Stimulated activated CD8-positive, alpha-beta memory T cell treated with anti-CD3 and anti-CD28 coated beads, Interleukin-7, amount 100 ng/mL, for 48 hours (primary cell): ENCODE measurements around the gene FPR1.
A peak's percentile ranks its signal among the peaks of the same experiment; 100 is the strongest.

ENCODE experiments used
- DNase-seq, 2 donors: peaks; one replicate each; pipeline ENCODE4 v3.0.0-alpha.2; 2020; ENCODE audit warnings: low read depth in 1 of 2; ENCODE audit errors: extremely low read depth in 1 of 2

The FPR1 gene, protein sequence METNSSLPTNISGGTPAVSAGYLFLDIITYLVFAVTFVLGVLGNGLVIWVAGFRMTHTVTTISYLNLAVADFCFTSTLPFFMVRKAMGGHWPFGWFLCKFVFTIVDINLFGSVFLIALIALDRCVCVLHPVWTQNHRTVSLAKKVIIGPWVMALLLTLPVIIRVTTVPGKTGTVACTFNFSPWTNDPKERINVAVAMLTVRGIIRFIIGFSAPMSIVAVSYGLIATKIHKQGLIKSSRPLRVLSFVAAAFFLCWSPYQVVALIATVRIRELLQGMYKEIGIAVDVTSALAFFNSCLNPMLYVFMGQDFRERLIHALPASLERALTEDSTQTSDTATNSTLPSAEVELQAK

GRCh38 chr19:51751655-51752054 is at the start of gene FPR1:
Gene FPR1, minus strand, starts transcription at chr19:51751878. Its CDS starts 4,884 bp downstream, at chr19:51746994.
- DNase-seq: no peak

- DNase-seq: no peak
Measured at GRCh38 chr19:51800473-51801244, 49.0 kb upstream of the FPR1 start.

DNA sequence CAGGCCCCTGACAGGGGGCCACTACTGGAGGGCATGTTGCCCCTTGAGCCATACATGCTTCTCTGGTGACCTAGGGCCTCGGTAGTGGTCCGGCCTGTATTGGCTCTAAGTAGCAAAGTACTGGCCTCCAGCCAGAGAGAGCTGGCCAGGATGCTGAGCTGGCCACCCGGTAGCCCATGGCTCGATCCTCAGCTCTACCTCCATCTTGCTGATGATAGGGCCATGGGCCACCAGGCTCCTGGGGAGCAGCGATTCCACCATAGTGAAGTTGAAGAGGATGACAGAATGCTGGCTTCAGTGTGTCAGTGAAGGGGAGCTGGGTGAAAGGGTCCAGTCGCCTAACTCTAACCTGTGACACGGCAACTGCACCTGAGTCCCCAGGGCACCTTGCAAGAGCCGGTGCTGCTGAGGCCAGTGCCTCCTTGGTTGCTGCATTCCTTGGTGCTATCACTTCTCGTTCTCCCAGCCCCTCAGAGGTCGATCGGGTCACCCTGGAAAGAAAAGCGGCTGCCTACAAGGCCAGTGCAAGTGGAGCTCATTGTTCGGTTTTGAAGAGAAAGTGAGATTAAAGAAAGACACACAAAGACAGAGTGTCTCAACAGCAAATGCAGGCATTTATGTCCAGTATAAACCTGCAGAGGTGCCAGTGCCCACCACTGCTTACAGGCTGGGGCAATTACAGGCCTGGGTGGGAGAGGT is 48.2 kb upstream of the FPR1 start:
- no peak for DNase-seq

DNA sequence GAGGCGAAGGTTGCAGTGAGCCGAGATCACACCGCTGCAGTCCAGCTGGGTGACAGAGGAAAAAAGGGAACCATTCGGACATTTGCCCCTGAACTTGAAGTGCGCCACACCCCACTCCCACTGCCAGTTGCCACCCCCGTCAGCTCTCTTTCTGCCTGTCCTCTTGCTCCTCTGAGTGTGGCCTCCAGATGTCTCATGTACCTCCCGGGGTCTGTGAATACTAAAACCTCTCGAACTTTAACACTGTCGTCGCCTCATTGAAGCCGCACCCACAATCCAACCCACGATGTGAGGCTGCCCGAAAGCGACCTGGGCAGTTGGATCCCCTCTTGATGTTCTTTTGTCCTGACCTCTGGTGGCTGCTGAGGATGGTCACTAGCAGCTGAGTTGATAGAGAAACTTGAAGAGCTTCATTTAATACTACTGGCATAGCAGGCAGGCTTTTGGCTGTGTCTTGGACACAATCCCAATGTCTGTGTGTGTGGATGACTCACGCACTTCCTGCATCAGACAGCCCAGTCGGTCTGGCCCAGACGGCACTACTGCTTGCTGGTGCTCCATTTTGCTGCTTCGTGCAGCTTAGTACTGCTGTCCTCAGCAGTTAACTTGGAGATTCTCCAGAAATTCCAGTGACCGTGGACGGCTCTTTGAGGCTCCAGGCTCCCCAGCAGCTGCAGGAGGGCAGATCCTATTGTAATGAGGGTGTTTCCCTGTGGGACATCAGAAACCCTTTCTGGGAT is 47.5 kb upstream of the FPR1 start:
- no peak for DNase-seq

DNA sequence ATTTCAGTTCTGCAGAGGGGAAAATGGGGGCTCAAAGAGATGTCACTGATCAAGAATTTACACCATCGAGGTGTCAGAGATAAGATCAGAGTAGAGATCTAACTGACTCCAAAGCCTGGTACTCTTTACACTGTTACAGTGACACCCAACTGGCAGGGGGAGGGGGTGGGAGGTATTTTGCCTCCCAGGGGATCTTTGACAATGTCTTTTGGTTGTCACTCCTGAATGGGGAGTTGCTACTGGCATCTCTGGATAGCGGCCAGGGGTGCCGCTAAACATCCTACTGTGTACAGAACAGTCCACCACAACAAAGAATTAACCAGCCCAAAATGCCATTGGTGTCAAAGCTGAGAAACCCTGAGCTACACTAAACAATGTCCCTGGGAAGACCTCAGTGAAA is 46.4 kb upstream of the FPR1 start:
- no peak for DNase-seq

- DNase-seq: no peak
Measured at GRCh38 chr19:51797480-51797879, 45.8 kb upstream of the FPR1 start.

DNA sequence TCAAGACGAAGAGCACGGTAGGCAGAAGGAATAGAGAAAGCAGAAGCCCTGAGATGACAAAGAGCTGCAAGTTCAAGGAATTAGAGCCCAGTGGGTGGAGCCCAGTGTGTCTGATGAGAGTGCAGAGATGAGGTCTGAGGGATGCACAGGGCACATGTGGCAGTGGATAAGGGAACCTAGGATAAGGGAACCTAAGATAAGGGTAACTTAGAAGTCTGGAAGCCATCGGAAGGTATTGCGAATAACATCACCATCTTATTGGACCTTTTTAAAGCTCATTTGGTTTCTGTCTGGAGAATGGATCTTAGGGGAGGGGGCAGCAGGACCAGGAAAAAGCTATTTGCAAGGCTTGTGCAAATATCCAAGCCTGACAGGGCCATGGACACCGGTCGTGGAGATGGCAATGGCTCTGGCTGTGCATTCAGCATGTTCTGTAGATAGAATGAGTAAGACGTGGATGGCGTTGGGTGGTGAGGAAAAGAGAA is 44.6 kb upstream of the FPR1 start:
- DNase-seq: no peak

GRCh38 chr19:51794885-51795490 is 43.3 kb upstream of the FPR1 start, which contains the start of gene FPR3:
Gene FPR3, plus strand, starts transcription at chr19:51795157. Its CDS starts 28,592 bp downstream, at chr19:51823749.
- no peak for DNase-seq

- DNase-seq: no peak
Measured at GRCh38 chr19:51793994-51794393, 42.3 kb upstream of the FPR1 start.

DNA sequence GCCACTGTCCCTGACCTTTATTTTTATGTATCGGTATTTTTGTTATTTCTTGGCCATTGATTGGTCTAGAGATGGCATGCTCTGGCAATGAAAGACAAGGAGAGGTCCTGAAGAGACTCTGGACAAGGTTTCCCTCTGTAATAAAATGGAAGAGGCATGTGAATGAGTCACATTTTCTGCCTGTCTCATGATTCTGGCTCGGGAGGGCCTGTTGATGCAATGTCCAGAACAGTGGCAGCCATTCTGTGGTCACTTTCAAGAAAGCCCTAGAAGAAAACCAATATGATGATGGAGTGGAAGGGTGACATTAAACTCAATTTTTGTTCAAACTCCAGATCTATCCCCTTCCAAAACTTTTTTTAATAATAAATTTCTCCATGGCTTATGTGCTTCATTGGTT is 41.3 kb upstream of the FPR1 start:
- DNase-seq: no peak

DNA sequence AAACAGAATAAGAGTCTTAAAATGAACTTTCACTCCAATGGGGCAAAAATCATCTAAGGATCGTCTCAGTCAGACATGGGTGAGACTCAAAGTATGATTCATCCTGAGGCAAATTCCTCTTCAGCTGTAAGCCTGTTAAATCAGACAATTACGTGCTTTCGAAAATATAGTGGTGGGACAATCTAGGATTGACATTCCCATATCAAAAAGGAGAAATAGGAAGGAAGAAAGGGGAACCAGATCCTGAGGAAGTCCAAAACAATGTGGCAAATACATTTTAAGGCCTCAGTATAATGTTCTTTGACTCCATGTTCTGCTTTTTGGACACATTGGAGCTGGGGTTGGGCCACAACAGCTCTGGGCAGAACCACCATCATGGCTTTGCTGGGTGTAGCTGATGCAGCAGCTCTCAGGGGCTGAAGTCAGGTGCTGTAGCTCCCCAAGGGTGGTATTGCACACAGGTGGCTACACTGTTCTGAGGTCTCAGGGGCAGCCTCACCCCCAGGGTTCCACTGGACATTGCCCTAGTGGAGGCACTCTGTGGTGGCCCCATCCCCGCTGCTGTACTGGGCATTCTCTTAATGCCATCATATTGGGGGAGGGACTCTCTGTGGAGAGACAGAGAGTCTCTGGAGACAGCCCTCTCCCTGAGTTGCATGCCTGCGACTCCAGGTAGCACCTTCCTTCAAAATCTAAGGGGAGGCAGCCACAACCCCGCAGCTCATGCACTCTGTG is 37.5 kb upstream of the FPR1 start:
- DNase-seq: no peak

- DNase-seq: no peak
Measured at GRCh38 chr19:51788029-51788428, 36.4 kb upstream of the FPR1 start.

DNA sequence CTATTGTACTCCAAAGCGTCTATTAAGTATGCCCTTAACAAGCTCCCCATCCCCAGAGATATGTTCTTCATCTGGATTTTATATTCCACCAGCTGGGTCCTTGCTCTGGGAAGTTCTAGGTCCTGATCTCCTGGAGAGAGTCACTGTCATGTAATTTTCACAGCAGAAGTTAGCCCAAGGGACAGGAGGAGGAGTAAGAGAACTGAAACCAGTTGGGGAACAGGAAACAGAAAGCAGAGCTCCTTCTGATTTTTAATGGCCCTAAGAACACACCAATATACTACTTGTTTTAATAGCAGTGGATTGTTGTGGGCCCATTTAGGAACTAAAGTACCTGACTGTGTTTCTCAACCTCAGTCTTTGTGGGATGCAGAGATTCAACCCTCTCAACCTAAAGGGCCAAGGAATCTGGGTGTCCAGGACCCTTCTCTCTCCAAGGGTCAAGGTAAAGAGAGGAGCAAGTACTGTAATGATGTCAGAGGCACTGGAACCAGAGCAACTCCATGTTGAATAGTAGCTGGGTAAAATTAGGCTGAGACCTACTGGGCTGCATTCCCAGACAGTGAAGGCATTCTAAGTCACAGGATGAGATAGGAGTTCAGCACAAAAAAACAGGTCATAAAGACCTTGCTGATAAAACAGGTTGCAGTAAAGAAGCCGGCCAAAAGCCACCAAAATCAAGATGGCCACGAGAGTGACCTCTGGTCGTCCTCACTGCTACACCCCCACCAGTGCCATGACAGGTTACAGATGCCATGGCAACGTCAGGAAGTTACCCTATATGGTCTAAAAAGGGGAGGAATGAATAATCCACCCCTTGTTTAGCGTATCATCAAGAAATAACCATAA is 35.2 kb upstream of the FPR1 start:
- no peak for DNase-seq

- DNase-seq: peak; percentile 19 to 47
Measured at GRCh38 chr19:51784922-51785690, 33.4 kb upstream of the FPR1 start.

DNA sequence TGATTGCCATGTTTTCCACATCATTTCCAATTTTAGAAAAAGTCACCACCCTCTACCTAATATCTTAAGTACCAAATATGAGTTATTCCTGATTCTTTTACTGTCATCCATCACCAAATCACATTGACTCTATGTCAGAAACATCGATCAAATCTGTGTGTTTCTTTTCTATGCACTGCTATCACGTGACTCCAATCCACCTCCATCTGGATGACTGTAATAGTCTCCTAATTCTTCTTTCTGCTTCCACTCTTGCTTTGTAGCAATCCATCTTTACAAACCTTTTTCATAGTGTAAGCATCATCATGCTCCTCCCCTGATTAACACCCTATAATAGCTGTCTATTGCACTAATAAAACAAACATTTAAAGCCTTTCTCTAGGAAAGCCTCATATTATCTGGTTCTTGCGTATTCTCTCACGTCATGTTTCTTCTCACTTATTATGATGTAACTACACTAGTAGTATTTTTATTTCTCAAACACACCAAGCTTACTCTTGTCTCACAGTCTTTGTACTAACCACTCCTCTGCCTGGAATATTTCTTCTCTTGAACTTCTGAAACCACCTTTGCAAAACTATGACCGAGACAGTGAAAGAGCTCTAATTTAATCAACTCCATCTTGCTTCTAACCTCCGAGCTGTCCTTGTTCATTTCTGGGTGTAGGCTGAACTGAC is 32.6 kb upstream of the FPR1 start:
- no peak for DNase-seq

DNA sequence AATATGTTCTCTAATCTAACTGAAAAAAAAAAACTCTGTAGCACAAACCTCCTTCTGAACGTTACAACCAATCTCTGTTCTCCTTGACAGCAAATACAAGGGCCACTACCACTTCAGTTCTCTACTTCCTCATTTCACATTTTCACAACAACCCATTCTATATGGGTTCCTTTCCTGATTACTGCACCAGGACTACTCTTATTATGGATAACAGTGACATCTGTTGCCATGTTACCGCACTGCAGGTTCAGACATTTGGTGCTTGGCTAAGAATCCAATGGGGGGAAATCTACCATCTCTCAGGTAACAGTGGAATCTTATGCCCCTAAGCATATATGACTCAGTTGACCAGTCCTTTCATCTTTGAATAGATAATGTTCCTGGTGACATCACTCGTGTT is 31.7 kb upstream of the FPR1 start:
- DNase-seq: no peak

DNA sequence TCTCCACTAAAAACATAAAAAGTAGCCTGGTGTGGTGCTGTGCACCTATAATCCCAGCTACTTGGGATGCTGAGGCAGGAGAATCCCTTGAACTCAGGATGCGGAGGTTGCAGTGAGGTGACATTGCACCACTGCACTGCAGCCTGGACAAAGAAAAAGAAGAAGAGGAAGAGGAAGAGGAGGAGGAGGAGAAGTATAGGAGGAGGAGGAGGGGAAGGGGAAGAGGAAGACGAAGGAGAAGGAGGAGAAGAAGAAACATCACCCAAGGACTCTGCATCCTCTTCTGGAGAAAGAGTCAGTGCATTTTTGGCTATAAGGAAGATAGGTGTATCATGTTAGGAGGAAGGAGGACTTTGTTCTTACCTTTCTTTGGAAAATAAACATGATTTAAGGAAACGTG is 30.3 kb upstream of the FPR1 start:
- DNase-seq: no peak
